ENCODE measurements around the gene RWDD4. TPM values are rescaled to one million over a fixed set of nuclear protein-coding genes. Genes with fewer than 3 reads are reported as not detected.

RWDD4 gene
- total and polyA plus RNA-seq, 4 donors = 10.9 to 19.9 (median 16.0) TPM

- peak overlapping the region; percentile 81 to 98 for H3K9ac ChIP-seq (ENCODE audit: insufficient read depth in 1 of 2, low read length in 2 of 2)
- peaks cover 0 to 5% (median 2%) of the 10 kb centered on the region in 4 donors for H3K36me3 ChIP-seq (ENCODE audit: control insufficient read depth in 4 of 4, insufficient read depth in 4 of 4, low read length in 4 of 4)
- peak overlapping the region; percentile 89 for H3K4me3 ChIP-seq
- no peaks in the 10 kb centered on the region for H3K27me3 ChIP-seq (ENCODE audit: control insufficient read depth in 3 of 3, insufficient read depth in 3 of 3, low read length in 2 of 3)
- H3K9me3 ChIP-seq (ENCODE audit: control insufficient read depth in 4 of 4, insufficient read depth in 3 of 4, low read length in 3 of 4) = no peaks in the 10 kb centered on the region
- ATAC-seq (ENCODE audit: insufficient read depth, low FRiP score) (no peak), DNase-seq (peak in 2 of 3 donors; percentile 15 to 29)
- peak overlapping the region; percentile 97 to 99 for H3K27ac ChIP-seq (ENCODE audit: low read depth in 1 of 2, low read length in 1 of 2)
- WGBS, 2 donors = 4 to 8% methylated on average over 10 of the region's 10 CpGs
- TF ChIP-seq, protein P1, sequence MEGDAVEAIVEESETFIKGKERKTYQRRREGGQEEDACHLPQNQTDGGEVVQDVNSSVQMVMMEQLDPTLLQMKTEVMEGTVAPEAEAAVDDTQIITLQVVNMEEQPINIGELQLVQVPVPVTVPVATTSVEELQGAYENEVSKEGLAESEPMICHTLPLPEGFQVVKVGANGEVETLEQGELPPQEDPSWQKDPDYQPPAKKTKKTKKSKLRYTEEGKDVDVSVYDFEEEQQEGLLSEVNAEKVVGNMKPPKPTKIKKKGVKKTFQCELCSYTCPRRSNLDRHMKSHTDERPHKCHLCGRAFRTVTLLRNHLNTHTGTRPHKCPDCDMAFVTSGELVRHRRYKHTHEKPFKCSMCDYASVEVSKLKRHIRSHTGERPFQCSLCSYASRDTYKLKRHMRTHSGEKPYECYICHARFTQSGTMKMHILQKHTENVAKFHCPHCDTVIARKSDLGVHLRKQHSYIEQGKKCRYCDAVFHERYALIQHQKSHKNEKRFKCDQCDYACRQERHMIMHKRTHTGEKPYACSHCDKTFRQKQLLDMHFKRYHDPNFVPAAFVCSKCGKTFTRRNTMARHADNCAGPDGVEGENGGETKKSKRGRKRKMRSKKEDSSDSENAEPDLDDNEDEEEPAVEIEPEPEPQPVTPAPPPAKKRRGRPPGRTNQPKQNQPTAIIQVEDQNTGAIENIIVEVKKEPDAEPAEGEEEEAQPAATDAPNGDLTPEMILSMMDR (IDR thresholded peaks at IDR 0.05; ENCODE audit: control extremely low read depth, extremely low read depth) = no peak
- H3K4me1 ChIP-seq (ENCODE audit: control insufficient read depth in 5 of 5, insufficient read depth in 5 of 5, low read length in 5 of 5) = peaks cover 2 to 18% (median 10%) of the 10 kb centered on the region in 5 donors
Observed at GRCh38 chr4:183659872-183660242, 872 bp upstream of the RWDD4 start.

GRCh38 chr4:183658362-183659028, 490 bp downstream of the RWDD4 start:
- DNase-seq (peak; percentile 30 to 49 (median 40)), ATAC-seq (ENCODE audit: insufficient read depth, low FRiP score) (peak; percentile 2)
- Histone ChIP-seq H3K4me1 (ENCODE audit: control insufficient read depth in 5 of 5, insufficient read depth in 5 of 5, low read length in 5 of 5) (peaks cover 2 to 18% (median 10%) of the 10 kb centered on the region in 5 donors), H3K27ac (ENCODE audit: low read depth in 1 of 2, low read length in 1 of 2) (peak overlapping the region; percentile 93 to 99), H3K27me3 (ENCODE audit: control insufficient read depth in 3 of 3, insufficient read depth in 3 of 3, low read length in 2 of 3) (no peaks in the 10 kb centered on the region), H3K9ac (ENCODE audit: insufficient read depth in 1 of 2, low read length in 2 of 2) (peak overlapping the region; percentile 81 to 83), H3K9me3 (ENCODE audit: control insufficient read depth in 4 of 4, insufficient read depth in 3 of 4, low read length in 3 of 4) (no peaks in the 10 kb centered on the region), H3K36me3 (ENCODE audit: control insufficient read depth in 4 of 4, insufficient read depth in 4 of 4, low read length in 4 of 4) (peaks cover 0 to 12% (median 9%) of the 10 kb centered on the region in 4 donors), H3K4me3 (peak overlapping the region; percentile 89)
- TF ChIP-seq, protein P1 (IDR thresholded peaks at IDR 0.05; ENCODE audit: control extremely low read depth, extremely low read depth) = no peak
- 0% methylated on average over 25 to 36 of the region's 39 CpGs for WGBS, 2 donors

DNA sequence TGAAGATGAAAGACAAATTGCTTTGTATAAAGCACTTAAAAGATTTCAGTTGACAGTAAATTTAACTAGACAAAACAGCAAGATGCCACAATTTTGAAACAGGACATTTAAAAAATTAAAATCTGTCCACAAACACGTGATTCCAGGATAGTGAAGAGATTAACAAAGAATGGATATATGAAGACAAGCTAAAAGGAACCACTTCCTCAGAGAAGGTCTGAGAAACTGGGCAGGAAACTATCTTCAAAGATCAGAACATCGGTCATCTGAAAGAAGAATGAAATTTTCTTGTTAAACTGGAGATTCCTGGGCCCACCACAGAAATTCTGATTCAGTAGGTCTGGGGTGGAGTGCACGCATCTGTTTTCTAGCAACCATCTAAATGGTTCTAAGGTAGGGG, 1.4 kb downstream of the RWDD4 start:
- no peaks in the 10 kb centered on the region for H3K27me3 ChIP-seq (ENCODE audit: control insufficient read depth in 3 of 3, insufficient read depth in 3 of 3, low read length in 2 of 3)
- ATAC-seq (ENCODE audit: insufficient read depth, low FRiP score) (no peak), DNase-seq (no peak)
- H3K9me3 ChIP-seq (ENCODE audit: control insufficient read depth in 4 of 4, insufficient read depth in 3 of 4, low read length in 3 of 4) = no peaks in the 10 kb centered on the region
- H3K4me1 ChIP-seq (ENCODE audit: control insufficient read depth in 5 of 5, insufficient read depth in 5 of 5, low read length in 5 of 5) = peaks cover 2 to 18% (median 10%) of the 10 kb centered on the region in 5 donors
- TF ChIP-seq, protein P1 (IDR thresholded peaks at IDR 0.05; ENCODE audit: control extremely low read depth, extremely low read depth) = no peak
- no peak overlapping the region for H3K9ac ChIP-seq (ENCODE audit: insufficient read depth in 1 of 2, low read length in 2 of 2)
- no peak overlapping the region for H3K27ac ChIP-seq (ENCODE audit: low read depth in 1 of 2, low read length in 1 of 2)
- H3K4me3 ChIP-seq = no peak overlapping the region
- 70 to 77% methylated on average over 3 of the region's 3 CpGs for WGBS, 2 donors
- H3K36me3 ChIP-seq (ENCODE audit: control insufficient read depth in 4 of 4, insufficient read depth in 4 of 4, low read length in 4 of 4) = peaks cover 0 to 14% (median 11%) of the 10 kb centered on the region in 4 donors

Measured in lung (tissue), 12 donors.